Adrenal gland (tissue), 5 donors: ENCODE data around the gene HSPB1.

Experiments
- POLR2A ChIP-seq, 2 donors: fragments of 450-650 bp; IDR thresholded peaks; one replicate each; pipeline ENCODE4 v1.6.1; 2017; ENCODE audit warnings: antibody characterized with exemption in 2 of 2, mild to moderate bottlenecking in 2 of 2, moderate library complexity in 1 of 2
- TF ChIP-seq, protein P1 (sequence below), 6 experiments: fragments of 450-650 bp in 4 of 6; fragments of 200-600 bp in 2 of 6; sonication (generic) in 1 of 6; IDR thresholded peaks; 1 replicate in 5 of 6; 2 replicates in 1 of 6; pipeline versions ENCODE4 v1.5.1 to v1.8.0; 2016 to 2021; ENCODE audit warnings: antibody characterized with exemption in 6 of 6, mild to moderate bottlenecking in 2 of 6, moderate library complexity in 1 of 6
- donor health status: DM: no; HTN: no; CAD: no.

DNA sequence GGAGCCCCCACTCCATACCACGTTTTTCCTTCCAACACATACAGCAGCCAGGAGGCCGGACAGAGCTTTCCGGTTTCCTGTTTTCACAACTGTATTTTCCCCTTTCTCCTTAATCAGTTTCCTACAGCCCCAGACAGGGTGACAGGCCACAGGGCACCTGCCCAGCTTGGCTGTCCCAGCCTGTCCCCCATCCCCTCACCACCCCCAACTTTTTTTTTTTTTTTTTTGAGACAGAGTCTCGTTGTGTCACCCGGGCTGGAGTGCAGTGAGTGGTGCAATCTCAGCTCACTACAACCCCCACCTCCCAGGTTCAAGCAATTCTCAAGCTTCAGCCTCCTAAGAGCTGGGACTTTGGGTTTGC, 10.3 kb upstream of the HSPB1 start:
- TF ChIP-seq, protein P1, sequence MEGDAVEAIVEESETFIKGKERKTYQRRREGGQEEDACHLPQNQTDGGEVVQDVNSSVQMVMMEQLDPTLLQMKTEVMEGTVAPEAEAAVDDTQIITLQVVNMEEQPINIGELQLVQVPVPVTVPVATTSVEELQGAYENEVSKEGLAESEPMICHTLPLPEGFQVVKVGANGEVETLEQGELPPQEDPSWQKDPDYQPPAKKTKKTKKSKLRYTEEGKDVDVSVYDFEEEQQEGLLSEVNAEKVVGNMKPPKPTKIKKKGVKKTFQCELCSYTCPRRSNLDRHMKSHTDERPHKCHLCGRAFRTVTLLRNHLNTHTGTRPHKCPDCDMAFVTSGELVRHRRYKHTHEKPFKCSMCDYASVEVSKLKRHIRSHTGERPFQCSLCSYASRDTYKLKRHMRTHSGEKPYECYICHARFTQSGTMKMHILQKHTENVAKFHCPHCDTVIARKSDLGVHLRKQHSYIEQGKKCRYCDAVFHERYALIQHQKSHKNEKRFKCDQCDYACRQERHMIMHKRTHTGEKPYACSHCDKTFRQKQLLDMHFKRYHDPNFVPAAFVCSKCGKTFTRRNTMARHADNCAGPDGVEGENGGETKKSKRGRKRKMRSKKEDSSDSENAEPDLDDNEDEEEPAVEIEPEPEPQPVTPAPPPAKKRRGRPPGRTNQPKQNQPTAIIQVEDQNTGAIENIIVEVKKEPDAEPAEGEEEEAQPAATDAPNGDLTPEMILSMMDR (IDR thresholded peaks at IDR 0.05): no peak
- TF ChIP-seq POLR2A (IDR thresholded peaks at IDR 0.05): no peak
